HG02885 (cell line): ENCODE data around the gene REM2.

Experiments
- ATAC-seq: cut with Tn5 transposase; IDR thresholded peaks from one replicate; pipeline ENCODE4 v1.9.1; 2021; ENCODE audit warnings: mild to moderate bottlenecking; ENCODE audit not compliant: unreplicated experiment, poor library complexity

The REM2 gene

DNA sequence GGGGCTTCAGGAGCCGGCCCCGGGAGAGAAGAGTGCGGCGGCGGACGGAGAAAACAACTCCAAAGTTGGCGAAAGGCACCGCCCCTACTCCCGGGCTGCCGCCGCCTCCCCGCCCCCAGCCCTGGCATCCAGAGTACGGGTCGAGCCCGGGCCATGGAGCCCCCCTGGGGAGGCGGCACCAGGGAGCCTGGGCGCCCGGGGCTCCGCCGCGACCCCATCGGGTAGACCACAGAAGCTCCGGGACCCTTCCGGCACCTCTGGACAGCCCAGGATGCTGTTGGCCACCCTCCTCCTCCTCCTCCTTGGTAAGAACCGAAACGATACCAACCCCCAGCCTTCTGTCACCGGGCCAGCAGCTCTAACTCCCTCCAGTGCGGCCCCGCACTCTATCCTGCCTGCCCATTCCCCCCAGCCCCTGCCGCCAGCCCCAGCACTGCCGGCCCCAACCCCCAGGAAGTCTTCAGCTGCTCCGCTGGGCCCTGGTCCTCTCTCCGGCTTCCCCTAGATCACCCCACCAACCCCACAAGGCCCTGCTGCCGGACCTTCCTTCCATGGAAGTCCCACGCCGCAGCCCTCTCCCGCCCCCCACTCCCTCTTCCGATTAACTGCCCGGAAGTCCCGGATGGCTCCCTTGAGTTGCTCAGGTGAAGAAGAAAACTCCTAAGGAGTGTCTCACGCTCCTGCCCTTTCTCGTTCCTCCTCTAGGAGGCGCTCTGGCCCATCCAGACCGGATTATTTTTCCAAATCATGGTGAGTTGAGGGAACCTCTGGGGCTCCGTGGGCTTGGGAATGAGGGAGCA, 10.8 kb upstream of the REM2 start:
- peak; percentile 29 for ATAC-seq

GRCh38 chr14:22872833-22873520, 10.0 kb upstream of the REM2 start:
- no peak for ATAC-seq

GRCh38 chr14:22875003-22875747, 7.8 kb upstream of the REM2 start:
- ATAC-seq: no peak

DNA sequence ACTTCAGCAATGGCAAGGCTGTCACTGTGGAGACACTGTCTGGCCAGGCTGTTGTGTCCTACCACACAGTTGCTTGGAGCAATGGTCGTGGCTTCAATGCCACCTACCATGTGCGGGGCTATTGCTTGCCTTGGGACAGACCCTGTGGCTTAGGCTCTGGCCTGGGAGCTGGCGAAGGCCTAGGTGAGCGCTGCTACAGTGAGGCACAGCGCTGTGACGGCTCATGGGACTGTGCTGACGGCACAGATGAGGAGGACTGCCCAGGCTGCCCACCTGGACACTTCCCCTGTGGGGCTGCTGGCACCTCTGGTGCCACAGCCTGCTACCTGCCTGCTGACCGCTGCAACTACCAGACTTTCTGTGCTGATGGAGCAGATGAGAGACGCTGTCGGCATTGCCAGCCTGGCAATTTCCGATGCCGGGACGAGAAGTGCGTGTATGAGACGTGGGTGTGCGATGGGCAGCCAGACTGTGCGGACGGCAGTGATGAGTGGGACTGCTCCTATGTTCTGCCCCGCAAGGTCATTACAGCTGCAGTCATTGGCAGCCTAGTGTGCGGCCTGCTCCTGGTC, 7.2 kb upstream of the REM2 start:
- ATAC-seq: no peak

- ATAC-seq: no peak
These were observed 6.0 kb upstream of the REM2 start for GRCh38 chr14:22877000-22877501.

- no peak for ATAC-seq
These were observed 4.5 kb upstream of the REM2 start for GRCh38 chr14:22878271-22879246.

DNA sequence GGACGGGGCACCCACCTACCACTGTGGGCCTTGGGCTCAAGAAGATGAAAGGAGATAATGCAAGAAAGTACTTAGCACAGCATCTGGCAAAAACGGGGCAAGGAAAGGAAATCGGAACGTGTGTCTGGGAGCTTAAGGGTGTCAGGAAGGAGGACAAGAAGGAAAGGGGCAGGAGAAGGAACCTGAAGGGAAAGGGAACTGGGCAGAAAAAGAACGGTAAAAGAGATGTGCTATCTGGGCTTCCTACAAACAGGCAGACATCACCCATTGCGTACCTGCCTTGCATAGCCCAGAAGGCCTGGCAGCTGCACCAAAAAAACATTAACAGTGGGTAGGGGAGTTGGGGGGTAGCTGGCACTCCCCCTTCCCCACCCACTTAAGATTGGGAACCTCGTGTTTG, 958 bp upstream of the REM2 start:
- no peak for ATAC-seq

DNA sequence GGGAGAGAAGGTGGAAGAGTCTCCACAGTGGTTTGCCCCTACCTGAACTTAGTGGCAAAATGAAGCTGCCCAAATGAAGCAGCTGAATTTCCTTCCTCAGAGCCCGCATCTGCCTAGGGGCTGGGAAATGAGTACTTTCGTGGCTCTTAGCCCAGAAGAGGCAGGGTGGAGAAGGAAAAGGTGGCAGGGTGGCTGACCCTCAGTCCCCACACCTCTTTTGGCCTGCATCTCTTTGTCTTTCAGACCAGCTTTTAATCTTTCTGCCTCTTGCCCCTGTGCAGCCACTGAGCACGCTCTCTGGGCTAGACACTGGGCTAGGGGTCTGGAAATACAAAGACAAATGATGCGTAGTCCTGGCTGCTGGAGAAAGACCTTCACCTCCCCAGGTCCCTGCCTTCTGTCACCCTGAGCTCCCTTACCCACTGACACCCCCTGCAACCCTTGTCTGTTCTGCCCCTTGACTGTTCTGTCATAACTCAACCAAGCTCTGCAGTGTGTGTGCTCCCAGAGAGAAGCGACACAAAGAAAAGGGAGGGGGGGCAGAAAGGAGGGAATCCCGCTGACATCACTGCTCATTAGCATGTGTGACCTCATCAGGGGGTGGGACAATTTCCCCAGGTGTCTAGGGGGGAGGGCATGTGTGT, 371 bp upstream of the REM2 start:
- ATAC-seq: no peak

DNA sequence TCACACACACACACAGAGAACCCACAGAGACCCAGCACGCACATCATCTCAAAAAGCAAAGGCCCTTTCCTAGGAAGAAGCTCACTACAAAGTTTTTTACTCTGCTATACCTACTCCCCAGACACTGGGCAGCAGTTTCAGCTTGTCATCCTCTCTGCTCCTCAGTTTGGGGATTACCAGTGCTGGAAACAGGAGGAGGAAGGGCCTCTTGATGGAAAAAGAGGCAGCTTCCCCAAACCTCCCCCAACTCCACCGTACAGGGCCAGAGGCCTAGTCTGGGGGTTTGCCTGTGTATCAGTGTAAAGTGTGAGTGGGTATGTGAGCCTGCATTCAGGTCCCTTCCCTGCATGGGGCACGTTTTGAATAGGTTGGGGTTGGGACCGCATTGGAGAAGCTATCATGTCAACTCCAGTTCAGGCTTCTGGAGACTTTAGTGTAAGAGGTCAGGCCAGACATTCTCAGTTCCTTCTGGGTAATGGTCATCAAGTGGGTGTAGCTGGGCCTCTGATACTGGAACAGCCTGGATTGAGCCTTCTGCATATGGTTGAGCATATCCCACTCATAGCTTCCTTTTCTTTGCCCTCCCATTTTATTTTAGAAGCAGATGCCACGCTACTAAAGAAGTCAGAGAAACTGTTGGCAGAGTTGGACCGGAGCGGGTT, 1.2 kb downstream of the REM2 start:
- ATAC-seq: no peak

GRCh38 chr14:22884738-22885523, 1.9 kb downstream of the REM2 start:
- ATAC-seq: no peak

DNA sequence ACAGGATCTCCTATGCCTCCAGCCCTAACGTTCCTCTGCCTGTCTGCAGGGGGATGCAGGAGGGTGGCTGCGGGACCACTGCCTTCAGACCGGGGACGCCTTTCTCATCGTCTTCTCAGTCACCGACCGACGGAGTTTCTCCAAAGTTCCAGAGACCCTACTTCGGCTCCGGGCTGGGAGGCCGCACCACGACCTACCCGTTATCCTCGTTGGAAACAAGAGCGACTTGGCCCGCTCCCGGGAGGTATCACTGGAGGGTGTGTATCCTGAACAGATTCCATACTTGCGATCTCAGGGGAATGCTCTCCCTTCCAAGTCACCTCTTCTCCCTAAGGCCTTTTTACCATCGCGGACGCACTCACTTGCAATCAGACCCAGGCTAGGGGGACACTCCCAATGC, 3.0 kb downstream of the REM2 start:
- no peak for ATAC-seq

GRCh38 chr14:22886500-22887259, 3.7 kb downstream of the REM2 start:
- peak; percentile 63 for ATAC-seq

- peak; percentile 21 for ATAC-seq
These were observed 4.4 kb downstream of the REM2 start for GRCh38 chr14:22887260-22887989.

GRCh38 chr14:22887990-22888378, 5.0 kb downstream of the REM2 start:
- ATAC-seq: peak; percentile 60

- no peak for ATAC-seq
These were observed 5.6 kb downstream of the REM2 start for GRCh38 chr14:22888662-22889061.

DNA sequence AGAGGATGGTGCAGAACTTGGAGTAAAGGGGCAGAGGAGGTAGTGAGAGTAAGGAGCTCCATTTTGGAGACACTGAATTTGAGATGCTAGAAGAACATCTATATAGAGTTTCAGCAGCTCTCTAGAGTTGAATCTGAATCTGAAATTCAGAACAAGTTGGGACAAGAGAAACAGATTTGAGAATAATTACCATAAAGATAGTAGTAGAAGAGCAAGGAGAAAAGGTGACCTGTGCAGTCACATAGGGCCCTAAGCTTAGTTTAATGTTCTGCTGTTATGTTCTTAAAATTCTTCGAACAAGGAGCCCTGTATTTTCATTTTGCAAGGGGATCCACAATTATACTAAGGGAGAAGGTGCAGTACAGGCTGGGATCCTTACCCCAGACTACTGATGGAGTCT, 7.4 kb downstream of the REM2 start:
- no peak for ATAC-seq
